ENCODE results near the gene EXO1. TPM values are rescaled to one million over a fixed set of nuclear protein-coding genes. Genes with fewer than 3 reads are reported as not detected.

EXO1 gene
- total RNA-seq, 1 donor from 2014 or later = 2.2 TPM

- no peak for TF ChIP-seq CTCF (IDR thresholded peaks at IDR 0.05; ENCODE audit: partially characterized antibody, unreplicated experiment)
- no peaks in the 10 kb centered on the region for H3K9me3 Mint-ChIP-seq (ENCODE audit: unreplicated experiment)
- H3K36me3 Mint-ChIP-seq (ENCODE audit: unreplicated experiment) = no peaks in the 10 kb centered on the region
- H3K4me1 Mint-ChIP-seq (ENCODE audit: low read depth, unreplicated experiment) = no peaks in the 10 kb centered on the region
- H3K4me3 Mint-ChIP-seq (ENCODE audit: unreplicated experiment) = no peak overlapping the region
- DNase-seq = no peak
- no peak overlapping the region for H3K27ac Mint-ChIP-seq (ENCODE audit: unreplicated experiment)
- peaks cover 2% of the 10 kb centered on the region for H3K27me3 Mint-ChIP-seq (ENCODE audit: unreplicated experiment)
Observed at GRCh38 chr1:241857131-241857530, 9.1 kb downstream of the EXO1 start.

GRCh38 chr1:241860922-241861321 lies 12.9 kb downstream of the EXO1 start:
- H3K4me3 Mint-ChIP-seq (ENCODE audit: unreplicated experiment) = no peak overlapping the region
- H3K4me1 Mint-ChIP-seq (ENCODE audit: low read depth, unreplicated experiment) = no peaks in the 10 kb centered on the region
- no peak for TF ChIP-seq CTCF (IDR thresholded peaks at IDR 0.05; ENCODE audit: partially characterized antibody, unreplicated experiment)
- no peaks in the 10 kb centered on the region for H3K9me3 Mint-ChIP-seq (ENCODE audit: unreplicated experiment)
- H3K36me3 Mint-ChIP-seq (ENCODE audit: unreplicated experiment) = no peaks in the 10 kb centered on the region
- no peak for DNase-seq
- H3K27me3 Mint-ChIP-seq (ENCODE audit: unreplicated experiment) = no peaks in the 10 kb centered on the region
- no peak overlapping the region for H3K27ac Mint-ChIP-seq (ENCODE audit: unreplicated experiment)

- Mint-ChIP-seq H3K36me3 (ENCODE audit: unreplicated experiment) (no peaks in the 10 kb centered on the region), H3K9me3 (ENCODE audit: unreplicated experiment) (no peaks in the 10 kb centered on the region), H3K4me3 (ENCODE audit: unreplicated experiment) (no peak overlapping the region), H3K27ac (ENCODE audit: unreplicated experiment) (no peak overlapping the region), H3K27me3 (ENCODE audit: unreplicated experiment) (no peaks in the 10 kb centered on the region), H3K4me1 (ENCODE audit: low read depth, unreplicated experiment) (no peaks in the 10 kb centered on the region)
- TF ChIP-seq CTCF (IDR thresholded peaks at IDR 0.05; ENCODE audit: partially characterized antibody, unreplicated experiment) = no peak
- no peak for DNase-seq
Observed at GRCh38 chr1:241869022-241869421, 21.0 kb downstream of the EXO1 start.

GRCh38 chr1:241870336-241870735 lies 22.3 kb downstream of the EXO1 start:
- H3K36me3 Mint-ChIP-seq (ENCODE audit: unreplicated experiment) = no peaks in the 10 kb centered on the region
- H3K27me3 Mint-ChIP-seq (ENCODE audit: unreplicated experiment) = no peaks in the 10 kb centered on the region
- no peak for TF ChIP-seq CTCF (IDR thresholded peaks at IDR 0.05; ENCODE audit: partially characterized antibody, unreplicated experiment)
- DNase-seq = no peak
- no peak overlapping the region for H3K27ac Mint-ChIP-seq (ENCODE audit: unreplicated experiment)
- H3K4me3 Mint-ChIP-seq (ENCODE audit: unreplicated experiment) = no peak overlapping the region
- H3K9me3 Mint-ChIP-seq (ENCODE audit: unreplicated experiment) = no peaks in the 10 kb centered on the region
- no peaks in the 10 kb centered on the region for H3K4me1 Mint-ChIP-seq (ENCODE audit: low read depth, unreplicated experiment)

- no peak for DNase-seq
- no peaks in the 10 kb centered on the region for H3K36me3 Mint-ChIP-seq (ENCODE audit: unreplicated experiment)
- no peaks in the 10 kb centered on the region for H3K9me3 Mint-ChIP-seq (ENCODE audit: unreplicated experiment)
- no peaks in the 10 kb centered on the region for H3K27me3 Mint-ChIP-seq (ENCODE audit: unreplicated experiment)
- H3K4me3 Mint-ChIP-seq (ENCODE audit: unreplicated experiment) = no peak overlapping the region
- H3K4me1 Mint-ChIP-seq (ENCODE audit: low read depth, unreplicated experiment) = no peaks in the 10 kb centered on the region
- no peak for TF ChIP-seq CTCF (IDR thresholded peaks at IDR 0.05; ENCODE audit: partially characterized antibody, unreplicated experiment)
- no peak overlapping the region for H3K27ac Mint-ChIP-seq (ENCODE audit: unreplicated experiment)
Observed at GRCh38 chr1:241870746-241871430, 22.9 kb downstream of the EXO1 start.
